Measurements from ENCODE around the gene C11orf16. TPM values are rescaled to one million over a fixed set of nuclear protein-coding genes. Genes with fewer than 3 reads are reported as not detected.

Gene C11orf16
- total and polyA plus RNA-seq, 2 of the 8 experiments (the other 6 are each of a cell fraction or from before 2014, with no cell fraction given), result 0.08 TPM; not detected in 1

DNA sequence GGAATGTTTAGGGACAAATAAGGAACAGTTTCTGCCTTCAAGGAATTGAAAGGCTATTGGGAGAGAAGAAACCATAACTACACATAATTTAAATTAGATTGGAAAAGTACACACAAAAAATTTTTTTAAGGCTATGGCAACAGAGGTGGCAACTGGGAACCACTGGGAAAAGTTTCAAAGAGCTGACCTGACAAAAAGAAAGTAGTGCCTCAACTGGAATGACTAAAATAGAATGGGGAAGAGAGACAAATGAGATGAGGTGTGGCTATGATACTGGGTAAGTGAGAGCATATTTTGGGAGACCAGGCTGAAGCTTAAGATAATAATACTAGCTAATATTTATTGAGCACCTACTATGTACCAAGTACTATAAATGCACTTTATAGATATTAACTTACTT, 24.6 kb downstream of the C11orf16 start:
- ChIA-PET CTCF (ENCODE audit: partially characterized antibody) (interaction anchor here (0.8 to 1.4 kb wide), 4 partner anchors 17 to 230 kb away, joined by 3 to 7 read pairs (median 3); no protein-coding TSS in a partner anchor), POLR2A (ENCODE audit: partially characterized antibody) (no interaction called here)
- Histone ChIP-seq H3K4me2 (ENCODE audit: insufficient read depth in 1 of 2, low read depth in 2 of 2, low read length in 2 of 2) (no peak overlapping the region), H2AK5ac (ENCODE audit: low read depth, low read length) (no peak overlapping the region), H3K36me3 (ENCODE audit: control insufficient read depth in 2 of 4, insufficient read depth in 4 of 4, low read length in 3 of 4) (no peaks in the 10 kb centered on the region), H3K18ac (ENCODE audit: extremely low read depth, low read length) (no peak overlapping the region), H3K27me3 (replicated peaks in 1 of 4; ENCODE audit: control insufficient read depth in 3 of 4, extremely low read depth in 1 of 4, insufficient read depth in 3 of 4, low read length in 3 of 4) (peaks cover 0 to 12% (median 5%) of the 10 kb centered on the region in 4 experiments; a peak in 3 of 7 replicates), H3K4me1 (replicated peaks in 1 of 4; ENCODE audit: control insufficient read depth in 3 of 4, insufficient read depth in 4 of 4, low read length in 3 of 4) (peaks cover 0 to 8% (median 0%) of the 10 kb centered on the region in 4 experiments; a peak in 4 of 7 replicates), H4K20me1 (replicated peaks in 1 of 2; ENCODE audit: control insufficient read depth in 1 of 2, insufficient read depth in 2 of 2, low read length in 2 of 2) (no peaks in the 10 kb centered on the region), H2AFZ (ENCODE audit: low read length) (no peak overlapping the region), H4K5ac (ENCODE audit: insufficient read length, low read depth, low read length) (no peak overlapping the region), H2BK15ac (ENCODE audit: low read length) (no peak overlapping the region), H4K91ac (replicated peaks; ENCODE audit: insufficient read length, low read length) (no peak overlapping the region), H3K79me1 (ENCODE audit: low read depth, low read length) (no peaks in the 10 kb centered on the region), H4K8ac (ENCODE audit: extremely low read depth, insufficient read depth, low read length) (no peak overlapping the region), H2BK20ac (ENCODE audit: low read length) (no peak overlapping the region), H3K79me2 (ENCODE audit: control insufficient read depth in 1 of 2, insufficient read depth in 2 of 2, low read length in 2 of 2) (peaks cover 0 to 5% of the 10 kb centered on the region in 2 experiments; a peak in 1 of 4 replicates), H3K23ac (ENCODE audit: insufficient read length) (no peak overlapping the region), H2BK120ac (replicated peaks; ENCODE audit: low read depth, low read length) (no peak overlapping the region), H3K27ac (ENCODE audit: low read depth, low read length) (no peak overlapping the region), H3K9ac (replicated peaks in 1 of 4; ENCODE audit: extremely low read depth in 1 of 4, low read depth in 3 of 4, low read length in 3 of 4) (no peak overlapping the region), H3K23me2 (ENCODE audit: low read depth, low read length) (peaks cover 10% of the 10 kb centered on the region; the same call in 1 of the 2 replicates), H2BK12ac (ENCODE audit: low read depth, low read length) (no peak overlapping the region), H3K9me3 (ENCODE audit: insufficient read depth in 2 of 2, low read depth in 1 of 2, low read length in 1 of 2) (no peaks in the 10 kb centered on the region), H2BK5ac (ENCODE audit: low read depth, low read length) (no peak overlapping the region), H3K4me3 (ENCODE audit: extremely low read depth in 1 of 4, insufficient read depth in 2 of 4, low read depth in 3 of 4, low read length in 4 of 4) (no peak overlapping the region), H3K14ac (ENCODE audit: insufficient read length) (no peak overlapping the region), H3K56ac (replicated peaks; ENCODE audit: insufficient read length, low read depth, low read length) (no peak overlapping the region), H3K4ac (replicated peaks; ENCODE audit: insufficient read length, low read depth, low read length) (no peak overlapping the region)
- DNase-seq (ENCODE audit: low read depth in 1 of 2, low spot score in 2 of 2) (no peak), FAIRE-seq (no peak)
- TF ChIP-seq SIN3A (conservative IDR thresholded peaks at IDR 0.05 in 1 of 2, IDR thresholded peaks at IDR 0.05 in 1 of 2; ENCODE audit: low read depth in 1 of 2, low read length in 2 of 2), result no peak
- TF ChIP-seq, protein P1, sequence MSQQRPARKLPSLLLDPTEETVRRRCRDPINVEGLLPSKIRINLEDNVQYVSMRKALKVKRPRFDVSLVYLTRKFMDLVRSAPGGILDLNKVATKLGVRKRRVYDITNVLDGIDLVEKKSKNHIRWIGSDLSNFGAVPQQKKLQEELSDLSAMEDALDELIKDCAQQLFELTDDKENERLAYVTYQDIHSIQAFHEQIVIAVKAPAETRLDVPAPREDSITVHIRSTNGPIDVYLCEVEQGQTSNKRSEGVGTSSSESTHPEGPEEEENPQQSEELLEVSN (IDR thresholded peaks at IDR 0.05), result no peak
- no peak for TF ChIP-seq CBX5 (IDR thresholded peaks at IDR 0.05; ENCODE audit: low read depth, low read length)
- TF ChIP-seq NANOG (IDR thresholded peaks at IDR 0.05; ENCODE audit: insufficient read depth, low read depth, low read length, poor library complexity, severe bottlenecking), result no peak
- TF ChIP-seq RXRA (IDR thresholded peaks at IDR 0.05; ENCODE audit: insufficient read depth, low read depth, low read length), result no peak
